Uterus (tissue), 4 donors: Measurements from ENCODE around the gene ALG14. TPM values are rescaled to one million over a fixed set of nuclear protein-coding genes. Genes with fewer than 3 reads are reported as not detected.
A peak's percentile ranks its signal among the peaks of the same experiment; 100 is the strongest.
"Not testable (repeated sequence)": the region's sequence is repeated elsewhere in the genome, so short reads cannot be mapped to it uniquely, and the experiment has no call there.

Experiments
- DNase-seq, 2 donors: peaks; one replicate each; pipeline ENCODE4 v3.0.0-alpha.2; 2019 to 2020
- H3K27ac ChIP-seq, 2 donors: fragments of 200-600 bp; sonication (generic); 1 replicate in 1 of 2; 2 replicates in 1 of 2; pipeline ENCODE4 v1.5.1; 2016 to 2018
- H3K27me3 ChIP-seq, 2 donors: fragments of 200-600 bp; sonication (generic); one replicate each; pipeline ENCODE4 v1.5.1; 2018 to 2019; ENCODE audit warnings: control low read depth in 1 of 2
- H3K36me3 ChIP-seq, 2 donors: fragments of 200-600 bp; sonication (generic); one replicate each; pipeline ENCODE4 v1.5.1; 2019; ENCODE audit warnings: control low read depth in 1 of 2
- H3K4me1 ChIP-seq, 2 donors: fragments of 200-600 bp; sonication (generic); one replicate each; pipeline ENCODE4 v1.5.1; 2018 to 2019; ENCODE audit warnings: control low read depth in 1 of 2
- H3K4me3 ChIP-seq, 2 donors: fragments of 200-600 bp; sonication (generic); 1 replicate in 1 of 2; 2 replicates in 1 of 2; pipeline ENCODE4 v1.5.1; 2018 to 2019; ENCODE audit warnings: mild to moderate bottlenecking in 1 of 2
- H3K9me3 ChIP-seq, 2 donors: fragments of 200-600 bp; sonication (generic); one replicate each; pipeline ENCODE4 v1.5.1; 2019; ENCODE audit warnings: control low read depth in 1 of 2
- POLR2A ChIP-seq, 2 donors: fragments of 450-650 bp; IDR thresholded peaks; one replicate each; pipeline ENCODE4 v1.6.1; 2016; ENCODE audit warnings: antibody characterized with exemption in 2 of 2, mild to moderate bottlenecking in 1 of 2, moderate library complexity in 1 of 2
- intact Hi-C: fragments of 100-400 bp; cut with DNase I; formaldehyde crosslinking; loops from one replicate; pipeline ENCODE4 v1.15.1; 2023; ENCODE audit warnings: low total_unique reads
- total RNA-seq, 4 donors: library from RNA; depleted of rRNA in 3 of 4; stranded (reverse); fragments of >200 nt in 3 of 4; gene quantifications; one replicate each; pipeline versions ENCODE4 v1.1.0 to v1.2.4, GENCODE V29; 2014 to 2023
- TF ChIP-seq, protein P1 (sequence below), 4 experiments: fragments of 200-600 bp in 2 of 4; fragments of 450-650 bp in 2 of 4; sonication (generic) in 2 of 4; IDR thresholded peaks; one replicate each; pipeline ENCODE4 v1.5.1; 2016 to 2019; ENCODE audit warnings: antibody characterized with exemption in 4 of 4, mild to moderate bottlenecking in 2 of 4, moderate library complexity in 1 of 4
- donor health status: DM: yes; HTN: yes; CAD: no.

The ALG14 gene
- total RNA-seq, 4 donors from 2014 or later: 0.51 to 6.7 (median 1.6) TPM

DNA sequence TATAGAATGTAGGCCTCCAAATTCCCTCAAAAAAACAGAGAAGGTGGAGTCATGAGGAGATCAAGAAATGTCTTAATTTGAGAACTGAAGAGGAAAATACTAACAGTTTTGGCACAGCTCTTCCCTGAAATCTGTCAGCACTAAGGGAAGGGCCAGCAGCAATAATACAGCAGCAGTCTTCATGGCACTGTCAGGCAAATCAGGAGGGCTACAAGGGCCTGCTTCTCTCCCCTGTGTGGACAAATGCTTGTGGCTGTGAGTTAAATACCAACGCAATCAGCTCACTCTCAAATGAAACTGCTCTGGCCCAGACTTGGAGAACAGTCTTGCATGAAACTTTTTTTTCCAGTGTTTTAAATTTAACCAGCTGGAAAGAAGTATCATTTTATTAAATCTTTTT lies 125.3 kb downstream of the ALG14 start:
- H3K9me3 ChIP-seq: no peaks in the 10 kb centered on the region
- H3K27ac ChIP-seq: peak overlapping the region; percentile 20 to 71
- H3K4me1 ChIP-seq: no peaks in the 10 kb centered on the region
- intact Hi-C loops: no loop called here
- no peaks in the 10 kb centered on the region for H3K27me3 ChIP-seq
- H3K36me3 ChIP-seq: no peaks in the 10 kb centered on the region
- H3K4me3 ChIP-seq: no peak overlapping the region
- TF ChIP-seq, protein P1, sequence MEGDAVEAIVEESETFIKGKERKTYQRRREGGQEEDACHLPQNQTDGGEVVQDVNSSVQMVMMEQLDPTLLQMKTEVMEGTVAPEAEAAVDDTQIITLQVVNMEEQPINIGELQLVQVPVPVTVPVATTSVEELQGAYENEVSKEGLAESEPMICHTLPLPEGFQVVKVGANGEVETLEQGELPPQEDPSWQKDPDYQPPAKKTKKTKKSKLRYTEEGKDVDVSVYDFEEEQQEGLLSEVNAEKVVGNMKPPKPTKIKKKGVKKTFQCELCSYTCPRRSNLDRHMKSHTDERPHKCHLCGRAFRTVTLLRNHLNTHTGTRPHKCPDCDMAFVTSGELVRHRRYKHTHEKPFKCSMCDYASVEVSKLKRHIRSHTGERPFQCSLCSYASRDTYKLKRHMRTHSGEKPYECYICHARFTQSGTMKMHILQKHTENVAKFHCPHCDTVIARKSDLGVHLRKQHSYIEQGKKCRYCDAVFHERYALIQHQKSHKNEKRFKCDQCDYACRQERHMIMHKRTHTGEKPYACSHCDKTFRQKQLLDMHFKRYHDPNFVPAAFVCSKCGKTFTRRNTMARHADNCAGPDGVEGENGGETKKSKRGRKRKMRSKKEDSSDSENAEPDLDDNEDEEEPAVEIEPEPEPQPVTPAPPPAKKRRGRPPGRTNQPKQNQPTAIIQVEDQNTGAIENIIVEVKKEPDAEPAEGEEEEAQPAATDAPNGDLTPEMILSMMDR (IDR thresholded peaks at IDR 0.05): no peak
- TF ChIP-seq POLR2A (IDR thresholded peaks at IDR 0.05): no peak
- no peak for DNase-seq

DNA sequence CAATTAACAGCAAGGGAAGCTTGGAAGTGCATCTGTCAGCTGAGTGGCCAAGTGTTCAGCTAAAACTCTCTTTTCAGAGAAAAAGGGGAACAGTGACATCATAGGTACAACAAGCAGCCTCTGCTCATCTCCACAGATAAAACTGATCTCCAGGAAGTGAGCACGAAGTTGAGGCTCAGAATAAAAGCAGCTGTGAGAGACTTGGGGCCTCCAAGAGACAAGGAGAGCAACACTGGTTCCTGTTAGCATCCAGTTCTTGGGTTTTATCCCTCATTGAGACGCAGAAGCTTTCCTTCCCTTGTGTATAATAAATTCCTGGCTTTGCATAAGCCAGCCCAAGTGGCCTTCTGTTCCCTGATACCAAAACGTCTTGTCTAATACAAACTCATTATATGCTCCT lies 125.9 kb downstream of the ALG14 start:
- Histone ChIP-seq H3K9me3 (no peaks in the 10 kb centered on the region), H3K27ac (peak overlapping the region; percentile 20 to 71), H3K4me1 (no peaks in the 10 kb centered on the region)

DNA sequence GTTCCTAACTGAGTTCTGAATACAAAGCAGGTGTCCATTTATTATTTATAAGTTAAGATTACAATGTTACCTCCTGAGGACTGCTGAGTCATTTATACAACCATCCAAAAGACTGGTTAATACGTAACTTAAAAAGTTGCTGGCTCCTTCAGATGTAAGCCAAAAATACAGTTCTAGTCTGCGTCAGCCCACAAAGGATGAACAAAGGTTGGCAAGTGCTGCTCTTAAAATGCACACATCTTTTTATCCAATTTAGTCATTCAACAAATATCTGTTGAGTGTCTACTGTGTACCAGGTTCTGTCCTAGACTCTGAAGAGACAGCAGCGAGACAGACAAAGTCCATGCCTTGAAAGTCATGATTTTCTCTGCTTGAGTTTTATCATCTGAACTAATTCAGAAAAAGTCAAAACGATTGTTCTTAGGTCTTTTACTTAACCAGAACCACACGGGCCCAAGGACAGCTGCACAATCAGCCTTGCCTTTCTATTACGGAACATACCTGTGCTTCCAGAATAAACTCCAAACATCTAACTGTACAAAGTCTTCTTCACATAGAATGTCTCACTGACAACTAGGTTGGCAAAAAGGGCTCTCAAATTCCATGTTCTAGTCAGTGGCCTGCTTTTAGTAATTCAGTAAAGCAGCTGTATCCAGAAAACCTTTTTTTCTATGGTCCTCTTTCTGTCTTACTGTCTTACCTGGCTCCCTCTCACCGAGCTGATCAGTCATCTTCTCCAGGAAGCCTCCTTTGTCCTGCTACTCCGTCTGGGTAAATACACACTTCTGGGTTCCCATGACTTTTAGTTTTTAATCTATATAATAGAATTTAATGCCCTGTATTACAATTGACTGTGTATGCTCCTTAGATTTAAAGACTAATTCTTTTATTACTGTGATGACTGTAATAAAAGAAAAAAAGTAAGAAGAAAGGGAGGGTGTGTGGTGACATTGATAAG lies 130.3 kb downstream of the ALG14 start:
- Histone ChIP-seq H3K9me3 (no peaks in the 10 kb centered on the region), H3K36me3 (no peaks in the 10 kb centered on the region), H3K27ac (no peak overlapping the region), H3K4me1 (no peaks in the 10 kb centered on the region), H3K4me3 (no peak overlapping the region), H3K27me3 (no peaks in the 10 kb centered on the region)
- intact Hi-C loops: no loop called here
- no peak for DNase-seq
- TF ChIP-seq POLR2A (IDR thresholded peaks at IDR 0.05): no peak
- TF ChIP-seq, protein P1 (IDR thresholded peaks at IDR 0.05): no peak

More for the DNA sequence above, 125.9 kb downstream of the ALG14 start:
- intact Hi-C loops: no loop called here
- Histone ChIP-seq H3K4me3 (no peak overlapping the region), H3K27me3 (no peaks in the 10 kb centered on the region), H3K36me3 (no peaks in the 10 kb centered on the region)
- TF ChIP-seq, protein P1 (IDR thresholded peaks at IDR 0.05): no peak
- TF ChIP-seq POLR2A (IDR thresholded peaks at IDR 0.05): no peak
- no peak for DNase-seq

DNA sequence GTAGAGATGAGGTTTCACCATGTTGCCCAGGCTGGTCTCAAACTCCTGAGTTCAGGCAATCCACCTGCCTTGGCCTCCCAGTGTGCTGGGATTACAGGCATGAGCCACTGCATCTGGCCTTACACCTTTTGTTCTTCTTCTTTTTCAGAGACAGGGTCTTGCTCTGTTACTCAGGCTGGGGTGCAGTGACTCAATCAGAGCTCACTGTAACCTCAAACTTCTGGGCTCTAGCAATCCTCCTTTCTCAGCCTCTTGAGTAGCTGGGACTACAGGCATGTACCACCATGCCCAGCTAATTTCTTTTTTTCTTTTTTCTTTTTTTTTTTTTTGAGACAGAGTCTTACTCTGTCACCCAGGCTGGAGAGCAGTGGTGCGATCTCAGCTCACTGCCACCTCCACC lies 131.3 kb downstream of the ALG14 start:
- DNase-seq, H3K4me1 ChIP-seq, intact Hi-C loops, H3K27me3 ChIP-seq, H3K27ac ChIP-seq, H3K4me3 ChIP-seq, H3K9me3 ChIP-seq, H3K36me3 ChIP-seq: not testable (repeated sequence)

DNA sequence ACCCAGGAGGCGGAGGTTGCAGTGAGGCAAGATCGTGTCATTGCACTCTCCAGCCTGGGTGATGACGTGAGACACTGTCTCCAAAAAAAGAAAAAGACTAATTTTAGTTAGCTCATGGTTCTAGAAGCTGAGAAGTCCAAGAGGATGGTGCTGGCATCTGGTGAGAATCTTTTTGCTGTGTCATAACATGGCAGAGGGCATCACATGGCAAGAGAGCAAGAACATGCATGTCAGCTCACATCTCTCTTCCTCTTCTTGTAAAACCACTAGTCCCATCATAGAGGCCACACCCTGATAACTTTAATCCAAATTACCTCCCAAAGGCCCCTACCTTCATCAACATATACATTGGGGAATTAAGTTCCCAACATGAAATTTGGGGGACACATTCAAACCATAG lies 132.0 kb downstream of the ALG14 start:
- intact Hi-C loops: no loop called here
- H3K36me3 ChIP-seq: no peaks in the 10 kb centered on the region
- H3K27ac ChIP-seq: no peak overlapping the region
- TF ChIP-seq POLR2A (IDR thresholded peaks at IDR 0.05): no peak
- TF ChIP-seq, protein P1 (IDR thresholded peaks at IDR 0.05): no peak
- no peaks in the 10 kb centered on the region for H3K27me3 ChIP-seq
- DNase-seq: no peak
- H3K9me3 ChIP-seq: no peaks in the 10 kb centered on the region
- no peak overlapping the region for H3K4me3 ChIP-seq
- H3K4me1 ChIP-seq: peaks cover 0 to 6% of the 10 kb centered on the region in 2 donors
